ENCODE measurements around the gene SLC2A11.

GRCh38 chr22:23893121-23893944 lies 35.7 kb downstream of the SLC2A11 start:
- no peak for TF ChIP-seq YY1 (IDR thresholded peaks at IDR 0.05; ENCODE audit: insufficient read depth, insufficient read length)
- TF ChIP-seq SUZ12 (IDR thresholded peaks at IDR 0.05; ENCODE audit: extremely low read depth, insufficient read depth, insufficient read length) = no peak
- TF ChIP-seq ZNF274 (IDR thresholded peaks at IDR 0.05; ENCODE audit: low read depth, low read length) = no peak
